Breast epithelium (tissue), 3 donors: ENCODE data around the gene CABCOCO1.

Experiments used
- POLR2AphosphoS5 ChIP-seq, 3 donors: sonication (generic); formaldehyde crosslinking; IDR thresholded peaks; one replicate each; pipeline ENCODE4 v1.6.1; 2017; ENCODE audit warnings: antibody characterized with exemption in 3 of 3
- TF ChIP-seq, protein P1 (sequence below), 3 donors: fragments of 450-650 bp; IDR thresholded peaks; one replicate each; pipeline ENCODE4 v1.5.1; 2016 to 2017; ENCODE audit warnings: antibody characterized with exemption in 3 of 3, mild to moderate bottlenecking in 3 of 3, moderate library complexity in 3 of 3

DNA sequence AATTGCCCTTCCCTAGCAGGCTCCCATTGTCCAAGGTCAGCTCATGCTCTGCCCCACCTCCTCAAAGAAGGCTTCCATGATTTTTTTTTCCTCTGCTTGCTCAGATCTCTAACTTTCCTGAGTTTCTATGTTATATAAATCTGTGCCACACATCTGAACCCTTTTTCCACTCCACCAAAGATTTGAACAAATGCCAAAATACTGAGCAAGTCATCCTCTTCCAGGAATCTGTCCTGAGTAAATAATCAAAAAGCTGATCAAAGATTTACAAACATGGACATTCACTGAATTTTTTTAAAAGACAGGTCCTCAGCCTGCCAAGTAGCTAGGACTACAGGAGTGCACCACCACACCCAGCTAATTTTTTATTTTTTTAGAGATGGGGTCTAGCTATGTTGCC lies 136.0 kb downstream of the CABCOCO1 start:
- TF ChIP-seq, protein P1, sequence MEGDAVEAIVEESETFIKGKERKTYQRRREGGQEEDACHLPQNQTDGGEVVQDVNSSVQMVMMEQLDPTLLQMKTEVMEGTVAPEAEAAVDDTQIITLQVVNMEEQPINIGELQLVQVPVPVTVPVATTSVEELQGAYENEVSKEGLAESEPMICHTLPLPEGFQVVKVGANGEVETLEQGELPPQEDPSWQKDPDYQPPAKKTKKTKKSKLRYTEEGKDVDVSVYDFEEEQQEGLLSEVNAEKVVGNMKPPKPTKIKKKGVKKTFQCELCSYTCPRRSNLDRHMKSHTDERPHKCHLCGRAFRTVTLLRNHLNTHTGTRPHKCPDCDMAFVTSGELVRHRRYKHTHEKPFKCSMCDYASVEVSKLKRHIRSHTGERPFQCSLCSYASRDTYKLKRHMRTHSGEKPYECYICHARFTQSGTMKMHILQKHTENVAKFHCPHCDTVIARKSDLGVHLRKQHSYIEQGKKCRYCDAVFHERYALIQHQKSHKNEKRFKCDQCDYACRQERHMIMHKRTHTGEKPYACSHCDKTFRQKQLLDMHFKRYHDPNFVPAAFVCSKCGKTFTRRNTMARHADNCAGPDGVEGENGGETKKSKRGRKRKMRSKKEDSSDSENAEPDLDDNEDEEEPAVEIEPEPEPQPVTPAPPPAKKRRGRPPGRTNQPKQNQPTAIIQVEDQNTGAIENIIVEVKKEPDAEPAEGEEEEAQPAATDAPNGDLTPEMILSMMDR (IDR thresholded peaks at IDR 0.05), result no peak
- no peak for TF ChIP-seq POLR2AphosphoS5 (IDR thresholded peaks at IDR 0.05)
